Measurements from ENCODE around the gene TMEM179. TPM values are rescaled to one million over a fixed set of nuclear protein-coding genes. Genes with fewer than 3 reads are reported as not detected.

Gene TMEM179
- total RNA-seq, 2 donors from 2014 or later, result 0.52 to 2.2 TPM

- H3K36me3 ChIP-seq, result no peaks in the 10 kb centered on the region
- no peaks in the 10 kb centered on the region for H3K9me3 ChIP-seq
- H3K27me3 ChIP-seq, result no peaks in the 10 kb centered on the region
- H3K4me1 ChIP-seq, result peaks cover 0 to 14% of the 10 kb centered on the region in 2 donors
- no peak for DNase-seq (ENCODE audit: low spot score)
- H3K27ac ChIP-seq, result no peak overlapping the region
- no peak for TF ChIP-seq CTCF (IDR thresholded peaks at IDR 0.05)
- H3K4me3 ChIP-seq, result no peak overlapping the region
Observed at GRCh38 chr14:104559804-104560585, 44.6 kb downstream of the TMEM179 start.

DNA sequence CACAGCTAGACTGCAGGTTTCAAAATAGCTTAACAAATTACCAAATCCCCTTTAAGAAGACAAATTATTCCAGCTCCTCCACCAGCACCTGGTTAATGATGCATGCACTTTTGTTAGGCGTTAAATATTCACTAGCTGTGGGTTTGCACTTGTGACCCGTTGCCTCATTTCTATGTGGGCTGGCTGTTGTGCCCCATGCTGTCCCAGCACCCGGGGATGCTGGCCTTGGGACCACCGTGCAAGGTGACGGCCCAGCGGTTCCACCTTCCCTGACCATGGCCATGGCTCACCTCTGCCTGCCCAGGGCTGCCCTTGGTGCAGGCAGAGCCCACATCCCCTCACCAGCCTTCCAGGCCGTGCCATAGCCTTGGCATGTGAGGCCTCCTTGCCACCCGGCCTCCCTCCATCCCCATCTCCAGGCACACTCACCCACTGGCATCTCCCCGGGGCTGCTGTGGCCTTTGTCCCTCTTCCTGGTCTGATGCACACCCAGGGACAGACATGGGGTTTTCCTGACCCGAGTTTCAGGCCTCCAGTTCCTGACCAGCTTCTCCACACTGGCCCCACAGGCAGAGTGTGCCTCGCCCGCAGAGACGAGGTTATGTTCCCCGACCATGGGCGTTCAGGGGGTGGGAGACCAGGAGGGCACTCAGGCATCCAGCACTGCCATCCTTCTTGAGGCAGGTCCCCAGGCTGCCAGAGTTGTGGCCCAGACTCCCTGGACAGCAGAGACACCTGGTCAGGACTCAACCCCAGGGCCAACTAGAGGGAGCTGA lies 45.4 kb downstream of the TMEM179 start:
- H3K4me3 ChIP-seq, result no peak overlapping the region
- no peaks in the 10 kb centered on the region for H3K9me3 ChIP-seq
- H3K4me1 ChIP-seq, result peaks cover 0 to 10% of the 10 kb centered on the region in 2 donors
- DNase-seq (ENCODE audit: low spot score), result no peak
- no peaks in the 10 kb centered on the region for H3K36me3 ChIP-seq
- H3K27me3 ChIP-seq, result no peaks in the 10 kb centered on the region
- TF ChIP-seq CTCF (IDR thresholded peaks at IDR 0.05), result no peak
- no peak overlapping the region for H3K27ac ChIP-seq

- no peak overlapping the region for H3K4me3 ChIP-seq
- no peak overlapping the region for H3K27ac ChIP-seq
- no peaks in the 10 kb centered on the region for H3K36me3 ChIP-seq
- no peak for TF ChIP-seq CTCF (IDR thresholded peaks at IDR 0.05)
- no peaks in the 10 kb centered on the region for H3K9me3 ChIP-seq
- H3K4me1 ChIP-seq, result peaks cover 0 to 2% of the 10 kb centered on the region in 2 donors
- no peak for DNase-seq (ENCODE audit: low spot score)
- no peaks in the 10 kb centered on the region for H3K27me3 ChIP-seq
Observed at GRCh38 chr14:104558231-104559027, 46.1 kb downstream of the TMEM179 start.

DNA sequence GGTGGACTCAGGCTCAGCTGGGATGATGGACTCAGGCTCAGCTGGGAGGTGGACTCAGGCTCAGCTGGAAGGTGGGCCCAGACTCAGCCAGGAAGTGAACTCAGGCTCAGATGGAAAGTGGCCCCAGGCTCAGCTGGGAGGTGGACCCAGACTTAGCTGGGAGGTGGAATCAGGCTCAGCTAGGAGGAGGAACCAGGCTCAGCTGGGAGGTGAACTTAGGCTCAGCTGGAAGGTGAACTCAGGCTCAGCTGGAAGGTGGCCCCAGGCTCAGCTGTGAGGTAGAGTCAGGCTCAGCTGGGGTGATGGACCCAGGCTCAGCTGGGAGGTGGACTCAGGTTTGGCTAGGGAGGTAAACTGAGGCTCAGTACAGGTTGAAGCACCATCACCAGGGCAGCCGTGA lies 46.8 kb downstream of the TMEM179 start:
- Histone ChIP-seq H3K4me1 (no peaks in the 10 kb centered on the region), H3K27ac (no peak overlapping the region), H3K27me3 (no peaks in the 10 kb centered on the region), H3K9me3 (no peaks in the 10 kb centered on the region), H3K36me3 (no peaks in the 10 kb centered on the region), H3K4me3 (no peak overlapping the region)
- no peak for TF ChIP-seq CTCF (IDR thresholded peaks at IDR 0.05)
- no peak for DNase-seq (ENCODE audit: low spot score)

GRCh38 chr14:104557086-104557485 lies 47.5 kb downstream of the TMEM179 start:
- H3K36me3 ChIP-seq, result no peaks in the 10 kb centered on the region
- no peak overlapping the region for H3K4me3 ChIP-seq
- no peaks in the 10 kb centered on the region for H3K27me3 ChIP-seq
- TF ChIP-seq CTCF (IDR thresholded peaks at IDR 0.05), result no peak
- no peak for DNase-seq (ENCODE audit: low spot score)
- H3K9me3 ChIP-seq, result no peaks in the 10 kb centered on the region
- no peak overlapping the region for H3K27ac ChIP-seq
- H3K4me1 ChIP-seq, result no peaks in the 10 kb centered on the region
